HG02885 (cell line): ENCODE results near the gene BSX.
A peak's percentile ranks its signal among the peaks of the same experiment; 100 is the strongest.

Experiments used
- ATAC-seq: cut with Tn5 transposase; IDR thresholded peaks from one replicate; pipeline ENCODE4 v1.9.1; 2021; ENCODE audit warnings: mild to moderate bottlenecking; ENCODE audit not compliant: unreplicated experiment, poor library complexity

The BSX gene

GRCh38 chr11:122981388-122982264, at the start of gene BSX:
Gene BSX, minus strand, starts transcription at chr11:122981834. Its CDS starts 163 bp downstream, at chr11:122981671.
- no peak for ATAC-seq

- ATAC-seq, result no peak
Observed at GRCh38 chr11:123030517-123030916, 48.9 kb upstream of the BSX start.

GRCh38 chr11:123020968-123021367, 39.3 kb upstream of the BSX start:
- ATAC-seq, result peak; percentile 69

- no peak for ATAC-seq
Observed at GRCh38 chr11:123018702-123019101, 37.1 kb upstream of the BSX start.

- no peak for ATAC-seq
Observed at GRCh38 chr11:123011510-123011909, 29.9 kb upstream of the BSX start.

- no peak for ATAC-seq
Observed at GRCh38 chr11:123006860-123007542, 25.4 kb upstream of the BSX start.

- ATAC-seq, result no peak
Observed at GRCh38 chr11:123000721-123001120, 19.1 kb upstream of the BSX start.

- ATAC-seq, result no peak
Observed at GRCh38 chr11:122998727-122999366, 17.2 kb upstream of the BSX start.

GRCh38 chr11:122995526-122995925, 13.9 kb upstream of the BSX start:
- no peak for ATAC-seq

- ATAC-seq, result no peak
Observed at GRCh38 chr11:122984186-122985011, 2.8 kb upstream of the BSX start.

GRCh38 chr11:122983438-122984185, 2.0 kb upstream of the BSX start:
- ATAC-seq, result no peak

GRCh38 chr11:122979815-122980595, 1.6 kb downstream of the BSX start:
- no peak for ATAC-seq

- ATAC-seq, result no peak
Observed at GRCh38 chr11:122979103-122979814, 2.4 kb downstream of the BSX start.

- no peak for ATAC-seq
Observed at GRCh38 chr11:122978299-122978620, 3.4 kb downstream of the BSX start.

GRCh38 chr11:122977470-122978298, 4.0 kb downstream of the BSX start:
- no peak for ATAC-seq

GRCh38 chr11:122976734-122977469, 4.7 kb downstream of the BSX start:
- no peak for ATAC-seq
